ENCODE results near the gene ZBTB49. TPM values are rescaled to one million over a fixed set of nuclear protein-coding genes. Genes with fewer than 3 reads are reported as not detected.

ZBTB49 gene
- polyA plus RNA-seq, 1 donor from 2014 or later: 16.5 TPM

- Histone ChIP-seq H3K9ac (ENCODE audit: low read length) (peak overlapping the region; percentile 92), H3K27ac (ENCODE audit: low read length) (no peak overlapping the region), H3F3A (ENCODE audit: insufficient read depth, low read length, poor library complexity, severe bottlenecking) (no peaks in the 10 kb centered on the region), H3K27me3 (ENCODE audit: insufficient read depth, low read depth, low read length) (no peaks in the 10 kb centered on the region), H4K20me1 (ENCODE audit: insufficient read depth) (no peaks in the 10 kb centered on the region), H3K4me2 (ENCODE audit: low read length) (peak overlapping the region; percentile 99), H3K79me2 (replicated peaks; ENCODE audit: insufficient read depth, low read length) (peaks cover 40% of the 10 kb centered on the region), H3K9me2 (ENCODE audit: insufficient read depth, low read length) (no peaks in the 10 kb centered on the region), H2AFZ (ENCODE audit: low read depth, low read length) (no peak overlapping the region), H3K9me3 (ENCODE audit: low read length) (no peaks in the 10 kb centered on the region), H3K4me3 (ENCODE audit: low read length) (peak overlapping the region; percentile 95), H3K36me3 (ENCODE audit: insufficient read depth, low read length) (no peaks in the 10 kb centered on the region)
- no peak for TF ChIP-seq MXI1 (conservative IDR thresholded peaks at IDR 0.05; ENCODE audit: poor library complexity, severe bottlenecking)
- no peak for TF ChIP-seq CTCF (IDR thresholded peaks at IDR 0.05; ENCODE audit: poor library complexity, severe bottlenecking)
Observed at GRCh38 chr4:4289055-4289454, 996 bp upstream of the ZBTB49 start.

GRCh38 chr4:4289597-4289940 is 482 bp upstream of the ZBTB49 start:
- Histone ChIP-seq H3K36me3 (ENCODE audit: insufficient read depth, low read length) (no peaks in the 10 kb centered on the region), H3K79me2 (replicated peaks; ENCODE audit: insufficient read depth, low read length) (peaks cover 45% of the 10 kb centered on the region), H3K9me2 (ENCODE audit: insufficient read depth, low read length) (no peaks in the 10 kb centered on the region), H3F3A (ENCODE audit: insufficient read depth, low read length, poor library complexity, severe bottlenecking) (no peaks in the 10 kb centered on the region), H3K27ac (ENCODE audit: low read length) (peak overlapping the region; percentile 3), H3K9me3 (ENCODE audit: low read length) (no peaks in the 10 kb centered on the region), H3K4me3 (ENCODE audit: low read length) (peak overlapping the region; percentile 95), H4K20me1 (ENCODE audit: insufficient read depth) (no peaks in the 10 kb centered on the region), H3K27me3 (ENCODE audit: insufficient read depth, low read depth, low read length) (no peaks in the 10 kb centered on the region), H3K4me2 (ENCODE audit: low read length) (peak overlapping the region; percentile 99), H3K9ac (ENCODE audit: low read length) (peak overlapping the region; percentile 92), H2AFZ (ENCODE audit: low read depth, low read length) (peak overlapping the region; percentile 28)
- TF ChIP-seq TAF1 (IDR thresholded peaks at IDR 0.05; ENCODE audit: low read depth) (no peak), REST (IDR thresholded peaks at IDR 0.05; ENCODE audit: borderline replicate concordance) (no peak), SMC3 (conservative IDR thresholded peaks at IDR 0.05; ENCODE audit: poor library complexity) (no peak), RAD21 (conservative IDR thresholded peaks at IDR 0.05) (no peak), EZH2 (IDR thresholded peaks at IDR 0.05; ENCODE audit: borderline replicate concordance, insufficient read depth, low read length, poor library complexity, severe bottlenecking) (no peak), EP300 (conservative IDR thresholded peaks at IDR 0.05; ENCODE audit: poor library complexity, severe bottlenecking) (no peak), MXI1 (conservative IDR thresholded peaks at IDR 0.05; ENCODE audit: poor library complexity, severe bottlenecking) (no peak), POLR2AphosphoS5 (IDR thresholded peaks at IDR 0.05) (no peak), CTCF (IDR thresholded peaks at IDR 0.05; ENCODE audit: poor library complexity, severe bottlenecking) (no peak)
